H1 (cell line): Measurements from ENCODE around the gene S100A6. TPM values are rescaled to one million over a fixed set of nuclear protein-coding genes. Genes with fewer than 3 reads are reported as not detected.

ENCODE experiments used
- CTCF ChIA-PET: fragments of 300-600 bp; sonication (Branson Sonifier 250); formaldehyde crosslinking; loops from one replicate; lab custom pipeline; 2021; ENCODE audit not compliant: partially characterized antibody; lab: Charles Lee
- POLR2A ChIA-PET: fragments of 300-600 bp; sonication (Branson Sonifier 250); formaldehyde crosslinking; loops from one replicate; lab custom pipeline; 2021; ENCODE audit warnings: inconsistent platforms; ENCODE audit not compliant: partially characterized antibody; lab: Charles Lee
- DNase-seq, 2 experiments: peaks; one replicate each; pipeline versions ENCODE4 v3.0.0 to v3.0.0-alpha.2; 2010 to 2022; ENCODE audit warnings: low spot score in 2 of 2, low read depth in 1 of 2, mixed read lengths in 1 of 2
- FAIRE-seq: peaks from 2 replicates; lab custom pipeline; 2011; peaks lifted over from hg19 to GRCh38; lab: Jason Lieb, UNC
- H2AFZ ChIP-seq: 2 replicates; pipeline ENCODE4 v1.8.1; 2012; ENCODE audit warnings: low read length, inconsistent platforms
- H2AK5ac ChIP-seq: 2 replicates; pipeline ENCODE4 v1.6.1; 2013; ENCODE audit warnings: low read depth, low read length
- H2BK120ac ChIP-seq: replicated peaks from 2 replicates; pipeline ENCODE3; 2013; ENCODE audit warnings: low read depth, low read length, inconsistent platforms
- H2BK12ac ChIP-seq: 2 replicates; pipeline ENCODE4 v1.6.1; 2013; ENCODE audit warnings: low read depth, low read length
- H2BK15ac ChIP-seq: 2 replicates; pipeline ENCODE4 v1.6.1; 2013; ENCODE audit warnings: low read length
- H2BK20ac ChIP-seq: 2 replicates; pipeline ENCODE4 v1.6.1; 2013; ENCODE audit warnings: low read length
- H2BK5ac ChIP-seq: 2 replicates; pipeline ENCODE4 v1.6.1; 2013; ENCODE audit warnings: low read depth, low read length
- H3K14ac ChIP-seq: 2 replicates; pipeline ENCODE4 v1.6.1; 2013; ENCODE audit warnings: inconsistent platforms; ENCODE audit not compliant: insufficient read length
- H3K18ac ChIP-seq: 2 replicates; pipeline ENCODE4 v1.6.1; 2013; ENCODE audit warnings: low read length; ENCODE audit errors: extremely low read depth
- H3K23ac ChIP-seq: 2 replicates; pipeline ENCODE4 v1.6.1; 2013; ENCODE audit warnings: inconsistent platforms; ENCODE audit not compliant: insufficient read length
- H3K23me2 ChIP-seq: 2 replicates; pipeline ENCODE4 v1.6.1; 2013; ENCODE audit warnings: low read depth, low read length
- H3K27ac ChIP-seq: 2 replicates; pipeline ENCODE4 v1.6.1; 2011; ENCODE audit warnings: low read depth, low read length, inconsistent platforms
- H3K27me3 ChIP-seq, 4 experiments: replicated peaks in 1 of 4; 1 replicate in 1 of 4; 2 replicates in 3 of 4; pipeline versions ENCODE4 v1.6.1 to v1.8.1; 2011 to 2013; ENCODE audit warnings: low read length in 3 of 4, mild to moderate bottlenecking in 3 of 4, inconsistent platforms in 2 of 4, mixed read lengths in 2 of 4, moderate library complexity in 1 of 4; ENCODE audit not compliant: control insufficient read depth in 3 of 4, insufficient read depth in 3 of 4; ENCODE audit errors: extremely low read depth in 1 of 4
- H3K36me3 ChIP-seq, 4 experiments: 2 replicates each; pipeline versions ENCODE4 v1.6.1 to v1.8.1; 2011 to 2013; ENCODE audit warnings: mild to moderate bottlenecking in 4 of 4, low read length in 3 of 4, moderate library complexity in 2 of 4, control low read depth in 1 of 4, inconsistent platforms in 1 of 4; ENCODE audit not compliant: insufficient read depth in 4 of 4, control insufficient read depth in 2 of 4
- H3K4ac ChIP-seq: replicated peaks from 2 replicates; pipeline ENCODE3; 2013; ENCODE audit warnings: low read length, low read depth, mixed read lengths, inconsistent platforms; ENCODE audit not compliant: insufficient read length
- H3K4me1 ChIP-seq, 4 experiments: replicated peaks in 1 of 4; 1 replicate in 1 of 4; 2 replicates in 3 of 4; pipeline versions ENCODE4 v1.6.1 to v1.8.1; 2011 to 2013; ENCODE audit warnings: low read length in 3 of 4, inconsistent platforms in 2 of 4, mixed read lengths in 1 of 4; ENCODE audit not compliant: insufficient read depth in 4 of 4, control insufficient read depth in 3 of 4
- H3K4me2 ChIP-seq, 2 experiments: 2 replicates each; pipeline versions ENCODE4 v1.6.1 to v1.8.1; 2011 to 2013; ENCODE audit warnings: low read depth in 2 of 2, low read length in 2 of 2, control low read depth in 1 of 2, inconsistent platforms in 1 of 2, mild to moderate bottlenecking in 1 of 2; ENCODE audit not compliant: insufficient read depth in 1 of 2
- H3K4me3 ChIP-seq, 4 experiments: fragments of 200-600, 300-600 bp in 1 of 4; sonication (generic), shearing (Covaris generic), sonication (Bioruptor Twin) in 1 of 4; 2 replicates each; pipeline versions ENCODE4 v1.5.1 to v1.8.1; 2011 to 2016; ENCODE audit warnings: low read length in 4 of 4, low read depth in 3 of 4, control low read depth in 2 of 4, inconsistent platforms in 2 of 4, mild to moderate bottlenecking in 2 of 4, mixed read lengths in 1 of 4, moderate library complexity in 1 of 4; ENCODE audit not compliant: insufficient read depth in 2 of 4; ENCODE audit errors: extremely low read depth in 1 of 4
- H3K56ac ChIP-seq: replicated peaks from 2 replicates; pipeline ENCODE3; 2013; ENCODE audit warnings: low read depth, mild to moderate bottlenecking, mixed read lengths, low read length, inconsistent platforms; ENCODE audit not compliant: insufficient read length
- H3K79me1 ChIP-seq: 2 replicates; pipeline ENCODE4 v1.6.1; 2013; ENCODE audit warnings: low read depth, low read length, control low read depth
- H3K79me2 ChIP-seq, 2 experiments: 2 replicates each; pipeline versions ENCODE4 v1.6.1 to v1.8.1; 2012 to 2013; ENCODE audit warnings: low read length in 2 of 2, mild to moderate bottlenecking in 2 of 2, inconsistent platforms in 1 of 2; ENCODE audit not compliant: insufficient read depth in 2 of 2, control insufficient read depth in 1 of 2
- H3K9ac ChIP-seq, 4 experiments: replicated peaks in 1 of 4; 1 replicate in 1 of 4; 2 replicates in 3 of 4; pipeline versions ENCODE4 v1.6.1 to v1.8.1; 2011 to 2013; ENCODE audit warnings: low read depth in 3 of 4, low read length in 3 of 4, control low read depth in 2 of 4, mild to moderate bottlenecking in 2 of 4, moderate library complexity in 2 of 4, inconsistent platforms in 1 of 4; ENCODE audit errors: extremely low read depth in 1 of 4
- H3K9me3 ChIP-seq, 2 experiments: 2 replicates each; pipeline versions ENCODE4 v1.6.1 to v1.8.1; 2012 to 2013; ENCODE audit warnings: mild to moderate bottlenecking in 2 of 2, moderate library complexity in 2 of 2, control low read depth in 1 of 2, inconsistent platforms in 1 of 2, low read depth in 1 of 2, low read length in 1 of 2, mixed read lengths in 1 of 2; ENCODE audit not compliant: insufficient read depth in 2 of 2
- H4K20me1 ChIP-seq, 2 experiments: replicated peaks in 1 of 2; 2 replicates each; pipeline versions ENCODE3 to v1.8.1; 2011 to 2013; ENCODE audit warnings: inconsistent platforms in 2 of 2, low read length in 2 of 2, mild to moderate bottlenecking in 1 of 2; ENCODE audit not compliant: insufficient read depth in 2 of 2, control insufficient read depth in 1 of 2
- H4K5ac ChIP-seq: 2 replicates; pipeline ENCODE4 v1.6.1; 2013; ENCODE audit warnings: low read length, low read depth, mixed read lengths, inconsistent platforms; ENCODE audit not compliant: insufficient read length
- H4K8ac ChIP-seq: 2 replicates; pipeline ENCODE4 v1.8.0; 2013; ENCODE audit warnings: mild to moderate bottlenecking, moderate library complexity, low read length, inconsistent platforms; ENCODE audit not compliant: insufficient read depth; ENCODE audit errors: extremely low read depth
- H4K91ac ChIP-seq: replicated peaks from 2 replicates; pipeline ENCODE3; 2013; ENCODE audit warnings: low read length, mixed read lengths, inconsistent platforms; ENCODE audit not compliant: insufficient read length
- ATF2 ChIP-seq: IDR thresholded peaks from 2 replicates; pipeline ENCODE4 v1.6.1; 2012; ENCODE audit warnings: low read length, inconsistent platforms
- TAF1 ChIP-seq: IDR thresholded peaks from 2 replicates; pipeline ENCODE4 v1.6.1; 2011; ENCODE audit warnings: mild to moderate bottlenecking, low read depth, low read length
- WGBS, 2 experiments: shearing (Covaris generic) in 1 of 2; methylation state at CpG; one replicate each; pipeline versions ENCODE4 v1.1.6 to v1.1.7; 2013 to 2015; ENCODE audit warnings: low lambda C conversion rate in 2 of 2, mixed read lengths in 2 of 2, inconsistent platforms in 1 of 2, low coverage in 1 of 2, missing lambda C conversion rate in 1 of 2; ENCODE audit not compliant: insufficient replicate concordance in 2 of 2, insufficient coverage in 1 of 2, insufficient read length in 1 of 2; ENCODE audit errors: extremely low coverage in 1 of 2, missing lambda C conversion rate in 1 of 2; 5-methylcytosine and 5-hydroxymethylcytosine counted together
- polyA plus RNA-seq, 7 experiments: library from polyadenylated mRNA; depleted of rRNA in 3 of 7; stranded (reverse) in 5 of 7; unstranded in 2 of 7; fragments of >200 nt in 5 of 7; fragments of 200-250 nt in 2 of 7; gene quantifications; 1 replicate in 5 of 7; 2 replicates in 1 of 7; 4 replicates in 1 of 7; pipeline versions ENCODE4 v1.2.1 to v1.2.3, GENCODE V29; 2011 to 2013; ENCODE audit warnings: missing spikeins in 2 of 7, mixed read lengths in 2 of 7
- total RNA-seq: library from RNA; stranded (reverse); fragmentation: NEBNext Ultra II Directional; extraction: Animal tissue kit (Norgen Biotek cat#: 25700); gene quantifications from 2 replicates; pipeline ENCODE4 v1.2.1, GENCODE V29; 2021

Gene S100A6
- total and polyA plus RNA-seq, 2 of the 8 experiments (the other 6 are each of a cell fraction or from before 2014, with no cell fraction given) = 11.1 to 63.0 TPM

- peak overlapping the region; percentile 15 for H4K8ac ChIP-seq
- no peaks in the 10 kb centered on the region for H4K20me1 ChIP-seq
- H3K23me2 ChIP-seq = peaks cover 6% of the 10 kb centered on the region
- POLR2A ChIA-PET = interaction anchor here (0.8 to 2.4 kb wide), 6 partner anchors 9 to 446 kb away, joined by 3 to 9 read pairs (median 6); partner anchors contain the start of genes RPS27, S100A13, S100A2 and S100A6
- peak overlapping the region; percentile 93 for H4K91ac ChIP-seq
- peaks cover 4 to 31% (median 21%) of the 10 kb centered on the region in 4 experiments for H3K4me1 ChIP-seq
- H2BK120ac ChIP-seq = peak overlapping the region; percentile 93
- TF ChIP-seq TAF1 (0 out of 2 replicates have a peak, but pooled peaks have one; percentile 12), ATF2 (no peak)
- peak overlapping the region; percentile 87; the same call in 1 of the 2 replicates for H2AK5ac ChIP-seq
- no peak for DNase-seq
- H2BK5ac ChIP-seq = peak overlapping the region; percentile 91
- H3K27me3 ChIP-seq = no peaks in the 10 kb centered on the region; a peak in 2 of 7 replicates
- H3K9me3 ChIP-seq = no peaks in the 10 kb centered on the region
- H3K9ac ChIP-seq = peak overlapping the region in 1 of 4 experiments; percentile 15; a peak in 3 of 7 replicates
- no peaks in the 10 kb centered on the region for H3K79me1 ChIP-seq
- H3K14ac ChIP-seq = no peak overlapping the region
- peak overlapping the region; percentile 98; the same call in 1 of the 2 replicates for H2BK15ac ChIP-seq
- H3K23ac ChIP-seq = no peak overlapping the region
- 59% methylated on average over 10 of the region's 10 CpGs; no CpG with 5 or more reads in 1 of the 2 experiments for WGBS, 2 experiments
- peak overlapping the region; percentile 55; the same call in 1 of the 2 replicates for H3K27ac ChIP-seq
- peak overlapping the region; percentile 95; the same call in 1 of the 2 replicates for H2BK12ac ChIP-seq
- CTCF ChIA-PET = interaction anchor here (0.7 to 12.9 kb wide), 19 partner anchors 8 to 192 kb away, joined by 3 to 165 read pairs (median 6); partner anchors contain the start of genes S100A1, S100A13, S100A5 and S100A6
- no peaks in the 10 kb centered on the region for H3K79me2 ChIP-seq
- peak overlapping the region; percentile 66 for H3K4ac ChIP-seq
- H2AFZ ChIP-seq = no peak overlapping the region; the same call in 1 of the 2 replicates
- no peak for FAIRE-seq
- no peak overlapping the region for H3K56ac ChIP-seq
- H3K18ac ChIP-seq = peak overlapping the region; percentile 96
- peak overlapping the region; percentile 59 for H4K5ac ChIP-seq
- peak overlapping the region in 1 of 4 experiments; percentile 32; a peak in 1 of 8 replicates for H3K4me3 ChIP-seq
- H3K36me3 ChIP-seq = no peaks in the 10 kb centered on the region
- 0 out of 2 replicates have a peak overlapping the region, but pooled peaks have one; percentile 25 for H2BK20ac ChIP-seq
- peak overlapping the region; percentile 46 to 60 for H3K4me2 ChIP-seq
Observed at GRCh38 chr1:153544453-153545066, 8.8 kb upstream of the S100A6 start.
